ENCODE data around the gene CEPT1.
A peak's percentile ranks its signal among the peaks of the same experiment; 100 is the strongest.
"Not testable (repeated sequence)": the region's sequence is repeated elsewhere in the genome, so short reads cannot be mapped to it uniquely, and the experiment has no call there.

Gene CEPT1

GRCh38 chr1:111139956-111140679 lies at the start of gene CEPT1, which contains the start of gene DRAM2:
Gene CEPT1, plus strand, starts transcription at chr1:111140223. Its CDS starts 7,492 bp downstream, at chr1:111147715.
Gene DRAM2, minus strand, starts transcription at chr1:111140093. Its CDS starts 8,539 bp downstream, at chr1:111131554.
- H3K27ac Mint-ChIP-seq, result peak within 1 kb of the TSS; percentile 97 to 99
- H3K9me3 Mint-ChIP-seq, result no peaks in the 10 kb centered on the region
- ATAC-seq, result peak; percentile 90
- peak; percentile 88 to 92 for DNase-seq
- H3K4me1 Mint-ChIP-seq, result peaks cover 51% of the 10 kb centered on the region
- peak within 1 kb of the TSS; percentile 93 to 99 for H3K4me3 Mint-ChIP-seq
- H3K27me3 Mint-ChIP-seq, result no peaks in the 10 kb centered on the region

- not testable (repeated sequence) for ATAC-seq, H3K4me1 Mint-ChIP-seq, H3K27ac Mint-ChIP-seq, H3K4me3 Mint-ChIP-seq, DNase-seq, H3K27me3 Mint-ChIP-seq
- peaks cover 25 to 57% of the 10 kb centered on the region in 2 donors for H3K9me3 Mint-ChIP-seq
These were observed 44.6 kb upstream of the CEPT1 start for GRCh38 chr1:111095421-111095820.

- H3K4me1 Mint-ChIP-seq, result no peaks in the 10 kb centered on the region
- peaks cover 45 to 78% of the 10 kb centered on the region in 2 donors for H3K9me3 Mint-ChIP-seq
- no peak overlapping the region for H3K4me3 Mint-ChIP-seq
- no peak for ATAC-seq
- no peak overlapping the region for H3K27ac Mint-ChIP-seq
- H3K27me3 Mint-ChIP-seq, result no peaks in the 10 kb centered on the region
- DNase-seq, result no peak
These were observed 42.5 kb upstream of the CEPT1 start for GRCh38 chr1:111097356-111098099.

DNA sequence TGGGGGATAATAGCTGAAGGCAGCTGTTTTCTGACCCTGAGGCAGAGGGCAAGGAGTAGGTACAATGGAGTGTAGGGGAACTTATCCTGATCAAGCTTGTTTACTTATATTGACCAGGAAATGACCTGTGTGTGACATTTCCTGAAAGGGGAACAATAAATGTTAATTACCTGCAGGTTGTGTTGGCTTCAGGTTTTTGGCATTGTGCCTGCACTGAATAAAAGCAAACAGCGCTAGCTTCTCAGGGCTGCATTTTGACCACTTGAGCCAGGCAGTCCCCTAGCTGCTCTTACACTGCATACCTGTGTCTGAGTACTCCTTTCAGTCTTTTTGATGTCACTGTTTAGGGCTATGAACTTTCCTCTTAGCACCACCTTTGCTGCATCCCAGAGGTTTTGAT lies 40.7 kb upstream of the CEPT1 start:
- Mint-ChIP-seq H3K27ac (no peak overlapping the region), H3K4me1 (no peaks in the 10 kb centered on the region), H3K27me3 (no peaks in the 10 kb centered on the region), H3K9me3 (peaks cover 49 to 75% of the 10 kb centered on the region in 2 donors), H3K4me3 (no peak overlapping the region)
- DNase-seq, result no peak
- no peak for ATAC-seq

- Mint-ChIP-seq H3K9me3 (peaks cover 44 to 56% of the 10 kb centered on the region in 2 donors), H3K4me3 (no peak overlapping the region), H3K4me1 (no peaks in the 10 kb centered on the region), H3K27ac (no peak overlapping the region), H3K27me3 (no peaks in the 10 kb centered on the region)
- no peak for DNase-seq
- no peak for ATAC-seq
These were observed 38.0 kb upstream of the CEPT1 start for GRCh38 chr1:111101854-111102642.

GRCh38 chr1:111104981-111105380 lies 35.0 kb upstream of the CEPT1 start:
- H3K4me1 Mint-ChIP-seq, result no peaks in the 10 kb centered on the region
- H3K9me3 Mint-ChIP-seq, result peaks cover 35 to 42% of the 10 kb centered on the region in 2 donors
- ATAC-seq (no peak), DNase-seq (no peak)
- no peak overlapping the region for H3K27ac Mint-ChIP-seq
- no peak overlapping the region for H3K4me3 Mint-ChIP-seq
- H3K27me3 Mint-ChIP-seq, result no peaks in the 10 kb centered on the region

DNA sequence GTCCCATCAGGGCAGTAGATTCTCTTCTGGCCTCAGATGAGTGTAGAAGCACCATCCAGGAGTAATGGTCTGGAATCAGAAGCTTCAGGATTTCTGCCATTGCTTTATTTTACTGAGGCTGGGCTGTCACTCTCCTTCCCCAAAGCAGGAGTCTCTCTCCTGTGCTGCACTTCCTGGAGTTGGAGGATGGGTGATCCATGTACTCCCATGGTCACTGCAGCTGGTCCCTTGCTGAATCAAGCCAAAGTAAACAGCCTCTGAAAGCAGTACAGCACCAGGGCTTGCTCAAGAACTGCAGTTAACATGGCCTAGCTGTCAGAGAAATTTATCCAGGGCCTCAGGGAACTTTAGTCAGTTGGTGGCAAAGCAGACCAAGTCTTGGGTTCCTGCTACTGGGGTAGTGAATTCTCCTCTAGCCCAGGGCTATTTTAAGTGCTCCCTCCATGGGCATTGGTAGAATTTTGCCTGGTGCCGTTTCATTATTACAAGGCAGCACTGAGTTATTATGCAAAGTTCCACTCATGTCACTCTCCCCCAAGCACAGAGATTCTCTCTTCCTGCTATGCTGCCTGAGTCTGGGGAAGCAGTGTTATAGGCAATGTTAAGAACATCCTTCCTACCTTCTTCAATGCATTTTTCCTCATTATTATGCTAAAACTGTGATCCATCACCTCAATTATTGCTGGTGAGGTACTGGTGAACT lies 29.7 kb upstream of the CEPT1 start:
- H3K27me3 Mint-ChIP-seq, result no peaks in the 10 kb centered on the region
- no peak for DNase-seq

DNA sequence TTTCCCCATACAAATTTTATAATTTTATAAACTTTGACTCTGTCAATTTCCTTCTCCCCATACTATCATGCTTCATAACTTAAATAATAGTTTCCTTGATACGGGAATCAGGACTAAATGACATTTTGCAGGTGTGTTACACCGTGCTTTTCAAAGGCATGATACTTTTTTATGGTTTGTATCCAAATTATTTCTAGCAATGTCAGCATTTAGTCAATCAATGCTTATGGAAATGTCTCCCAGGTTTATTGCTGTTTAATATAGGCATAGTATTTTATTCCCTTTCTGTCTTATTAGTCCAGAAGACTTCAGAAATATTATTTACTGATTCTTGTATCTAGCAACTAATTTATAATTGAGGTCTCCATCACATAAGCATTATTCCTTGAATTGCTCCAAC lies 23.5 kb upstream of the CEPT1 start:
- Mint-ChIP-seq H3K27ac (peak overlapping the region in 1 of 2 donors; percentile 15), H3K9me3 (no peaks in the 10 kb centered on the region), H3K4me3 (no peak overlapping the region), H3K27me3 (no peaks in the 10 kb centered on the region), H3K4me1 (no peaks in the 10 kb centered on the region)
- no peak for DNase-seq
- no peak for ATAC-seq

More for the DNA sequence above, 29.7 kb upstream of the CEPT1 start:
- no peaks in the 10 kb centered on the region for H3K4me1 Mint-ChIP-seq
- ATAC-seq, result no peak
- H3K27ac Mint-ChIP-seq, result no peak overlapping the region
- no peak overlapping the region for H3K4me3 Mint-ChIP-seq
- H3K9me3 Mint-ChIP-seq, result peaks cover 6 to 10% of the 10 kb centered on the region in 2 donors

DNA sequence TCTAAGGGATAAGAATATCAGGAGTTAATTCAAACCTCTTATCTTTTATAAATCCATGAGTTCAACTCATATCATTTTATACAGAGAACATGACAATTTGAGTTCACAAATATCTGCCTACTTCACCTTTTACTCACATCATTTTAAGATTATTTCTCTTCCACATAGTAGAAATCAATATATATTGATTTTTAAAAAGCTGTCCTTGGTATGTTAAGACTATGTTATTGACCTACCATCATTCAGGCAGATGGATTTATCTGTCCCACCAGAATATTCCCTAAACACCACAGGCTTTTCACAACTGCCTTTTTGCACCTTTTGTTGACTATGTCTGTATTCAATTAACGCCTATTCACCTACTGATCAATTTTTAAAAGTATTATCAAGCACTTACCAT lies 13.7 kb upstream of the CEPT1 start:
- ATAC-seq, result no peak
- Mint-ChIP-seq H3K4me1 (peaks cover 27% of the 10 kb centered on the region), H3K4me3 (no peak overlapping the region), H3K27ac (no peak overlapping the region), H3K27me3 (no peaks in the 10 kb centered on the region), H3K9me3 (no peaks in the 10 kb centered on the region)
- DNase-seq, result no peak

DNA sequence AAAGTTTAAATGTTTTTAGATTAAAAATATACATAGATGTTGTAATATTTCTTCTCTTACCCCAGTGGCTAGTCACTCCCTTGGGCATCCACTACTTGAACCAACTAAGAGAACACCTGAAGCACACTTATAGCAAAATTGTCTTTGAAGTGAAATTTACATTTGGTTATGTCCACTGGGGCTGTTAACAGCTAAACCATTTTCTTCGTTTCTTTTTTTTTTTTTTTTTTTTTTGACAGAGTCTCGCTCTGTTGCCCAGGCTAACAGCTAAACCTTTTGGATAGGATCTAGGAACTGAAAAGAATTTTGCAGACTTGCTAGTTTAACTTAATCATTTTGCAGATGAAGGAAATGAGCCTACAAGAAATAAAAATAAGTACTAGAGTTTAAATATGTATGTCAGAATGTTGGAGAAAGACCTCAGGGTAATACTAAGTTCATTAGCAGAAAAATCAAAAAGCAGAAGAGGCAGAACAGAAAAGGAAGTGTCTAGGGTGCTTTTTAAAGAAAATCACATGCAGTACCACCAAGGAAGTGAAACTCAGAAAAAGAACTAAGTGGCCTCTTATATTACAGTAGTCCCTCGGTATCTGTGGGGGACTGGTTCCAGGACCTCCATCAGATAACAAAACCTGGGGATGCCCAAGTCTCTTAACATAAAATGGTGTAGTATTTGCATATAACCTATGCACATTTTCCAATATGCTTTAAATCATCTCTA lies 11.9 kb upstream of the CEPT1 start:
- no peaks in the 10 kb centered on the region for H3K9me3 Mint-ChIP-seq
- H3K27me3 Mint-ChIP-seq, result no peaks in the 10 kb centered on the region
- H3K27ac Mint-ChIP-seq, result peak overlapping the region in 1 of 2 donors; percentile 59
- DNase-seq, result no peak
- peak; percentile 60 for ATAC-seq
- H3K4me1 Mint-ChIP-seq, result peaks cover 27% of the 10 kb centered on the region
- H3K4me3 Mint-ChIP-seq, result peak overlapping the region; percentile 2 to 53

- no peak overlapping the region for H3K4me3 Mint-ChIP-seq
- ATAC-seq, result no peak
- H3K27ac Mint-ChIP-seq, result peak overlapping the region in 1 of 2 donors; percentile 75
- peaks cover 27% of the 10 kb centered on the region for H3K4me1 Mint-ChIP-seq
- no peak for DNase-seq
- H3K9me3 Mint-ChIP-seq, result no peaks in the 10 kb centered on the region
- H3K27me3 Mint-ChIP-seq, result no peaks in the 10 kb centered on the region
These were observed 10.6 kb upstream of the CEPT1 start for GRCh38 chr1:111129376-111129775.

DNA sequence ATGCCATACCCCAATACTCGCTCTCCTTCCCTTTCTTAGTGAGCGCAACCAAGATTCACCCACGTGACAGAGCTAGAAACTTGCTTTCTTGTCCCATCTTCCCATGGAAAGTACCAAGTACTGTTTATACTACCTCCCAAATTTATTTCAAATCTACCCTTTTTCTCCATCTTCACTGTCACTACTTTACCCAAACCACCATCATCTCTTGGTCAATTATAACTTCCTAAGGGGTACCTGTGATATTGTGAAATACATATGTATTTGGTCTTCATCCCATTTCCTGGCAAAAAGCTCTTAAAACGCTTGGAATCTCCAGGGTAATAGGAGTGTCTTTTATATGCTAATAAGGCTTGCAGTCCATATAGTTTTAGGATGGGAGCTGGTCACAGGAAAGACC lies 8.3 kb upstream of the CEPT1 start:
- H3K27me3 Mint-ChIP-seq, result no peaks in the 10 kb centered on the region
- ATAC-seq (no peak), DNase-seq (no peak)
- H3K27ac Mint-ChIP-seq, result no peak overlapping the region
- H3K4me3 Mint-ChIP-seq, result no peak overlapping the region
- H3K9me3 Mint-ChIP-seq, result no peaks in the 10 kb centered on the region
- H3K4me1 Mint-ChIP-seq, result peaks cover 30% of the 10 kb centered on the region

- ATAC-seq, result no peak
- DNase-seq, result no peak
- H3K4me3 Mint-ChIP-seq, result no peak overlapping the region
- H3K27me3 Mint-ChIP-seq, result no peaks in the 10 kb centered on the region
- H3K9me3 Mint-ChIP-seq, result no peaks in the 10 kb centered on the region
- H3K4me1 Mint-ChIP-seq, result peaks cover 24% of the 10 kb centered on the region
- no peak overlapping the region for H3K27ac Mint-ChIP-seq
These were observed 6.2 kb upstream of the CEPT1 start for GRCh38 chr1:111133866-111134265.

DNA sequence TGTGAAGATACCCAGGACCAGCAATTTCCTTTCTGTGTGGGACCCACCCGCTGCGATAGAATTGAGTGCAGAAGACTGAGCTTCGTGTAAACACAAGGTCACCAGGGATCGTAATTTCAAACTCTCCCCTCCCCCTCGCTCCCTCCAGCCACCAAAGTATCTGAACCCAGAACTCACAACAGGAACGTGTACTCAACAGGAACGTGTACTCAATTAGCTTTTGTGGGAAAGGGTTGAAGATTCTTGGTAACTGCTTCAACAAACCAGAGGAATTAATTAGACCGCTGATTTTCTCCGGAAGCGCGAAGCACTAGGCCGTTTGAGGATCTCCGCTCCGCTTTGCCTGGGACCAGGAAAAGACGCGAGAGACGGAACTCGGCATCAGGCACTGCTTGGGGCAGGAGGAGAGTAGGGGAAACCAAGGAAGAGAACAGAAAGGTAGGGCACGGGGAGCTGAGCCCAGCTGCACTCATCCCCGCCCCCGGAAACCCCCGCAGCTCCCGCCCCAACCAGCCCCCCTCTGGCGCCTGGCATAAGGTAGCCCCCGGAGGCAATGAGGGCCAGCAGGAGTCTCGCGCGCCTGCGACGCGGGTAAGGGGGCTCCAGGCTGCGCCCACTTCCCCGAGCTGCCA lies 583 bp upstream of the CEPT1 start:
- peak overlapping the region; percentile 97 to 99 for H3K27ac Mint-ChIP-seq
- peak; percentile 12 for ATAC-seq
- H3K9me3 Mint-ChIP-seq, result no peaks in the 10 kb centered on the region
- no peak for DNase-seq
- peaks cover 50% of the 10 kb centered on the region for H3K4me1 Mint-ChIP-seq
- H3K27me3 Mint-ChIP-seq, result no peaks in the 10 kb centered on the region
- peak overlapping the region; percentile 93 to 99 for H3K4me3 Mint-ChIP-seq

Measured in stimulated activated naive CD8-positive, alpha-beta T cell treated with anti-CD3 and anti-CD28 coated beads, Interleukin-15, amount 100 ng/mL, for 72 hours (primary cell).